GM23338 (cell line): Measurements from ENCODE around the gene SOD2. TPM values are rescaled to one million over a fixed set of nuclear protein-coding genes. Genes with fewer than 3 reads are reported as not detected.
A peak's percentile ranks its signal among the peaks of the same experiment; 100 is the strongest.

Experiments
- ATAC-seq: fragments of 200-7000 bp; cut with Tn5 transposase; 3 replicates; pipeline ENCODE4 v1.9.1; 2020
- DNase-seq: peaks from one replicate; pipeline ENCODE4 v3.0.0-alpha.2; 2015; ENCODE audit warnings: low spot score
- H2AFZ ChIP-seq: fragments of 200-600 bp; sonication (generic); 2 replicates; pipeline ENCODE4 v1.8.0; 2016; ENCODE audit warnings: antibody characterized with exemption, mild to moderate bottlenecking, moderate library complexity
- H3F3A ChIP-seq: fragments of 200-600 bp; sonication (generic); replicated peaks from 2 replicates; pipeline ENCODE4 v1.8.0; 2017; ENCODE audit warnings: antibody characterized with exemption, mixed run types, low read depth
- H3K27ac ChIP-seq: fragments of 200-600 bp; sonication (generic); 2 replicates; pipeline ENCODE4 v1.6.1; 2016; ENCODE audit warnings: low read depth
- H3K27me3 ChIP-seq: fragments of 200-600 bp; sonication (generic); 2 replicates; pipeline ENCODE4 v1.8.0; 2016; ENCODE audit warnings: mild to moderate bottlenecking, mixed run types, moderate library complexity; ENCODE audit not compliant: insufficient read depth
- H3K36me3 ChIP-seq: fragments of 200-600 bp; sonication (generic); 2 replicates; pipeline ENCODE4 v1.8.0; 2016; ENCODE audit warnings: mild to moderate bottlenecking; ENCODE audit not compliant: insufficient read depth
- H3K4me1 ChIP-seq: fragments of 200-600 bp; sonication (generic); 2 replicates; pipeline ENCODE4 v1.8.0; 2016; ENCODE audit warnings: mild to moderate bottlenecking, moderate library complexity; ENCODE audit not compliant: insufficient read depth
- H3K4me2 ChIP-seq: fragments of 200-600 bp; sonication (generic); 2 replicates; pipeline ENCODE4 v1.7.1; 2017; ENCODE audit warnings: mixed run types
- H3K4me3 ChIP-seq: fragments of 200-600 bp; sonication (generic); 2 replicates; pipeline ENCODE4 v1.6.1; 2016; ENCODE audit warnings: mixed run types
- H3K79me2 ChIP-seq: fragments of 200-600 bp; sonication (generic); replicated peaks from 2 replicates; pipeline ENCODE4 v1.8.0; 2017; ENCODE audit warnings: mild to moderate bottlenecking; ENCODE audit not compliant: insufficient read depth
- H3K9me2 ChIP-seq: fragments of 200-600 bp; sonication (generic); 2 replicates; pipeline ENCODE4 v1.8.0; 2017; ENCODE audit not compliant: insufficient read depth
- H4K20me1 ChIP-seq: fragments of 200-600 bp; sonication (generic); replicated peaks from 2 replicates; pipeline ENCODE4 v1.8.0; 2017; ENCODE audit warnings: mild to moderate bottlenecking; ENCODE audit not compliant: insufficient read depth
- H3K27ac Mint-ChIP-seq: 2 replicates; pipeline ENCODE4 v1.8.0; 2020; ENCODE audit warnings: inconsistent platforms, mild to moderate bottlenecking, moderate library complexity, mixed read lengths
- H3K27me3 Mint-ChIP-seq: 3 replicates; pipeline ENCODE4 v1.8.0; 2022; ENCODE audit warnings: low read depth, mild to moderate bottlenecking, moderate library complexity, mixed read lengths, inconsistent platforms; ENCODE audit not compliant: insufficient read depth, poor library complexity
- H3K36me3 Mint-ChIP-seq: 3 replicates; pipeline ENCODE4 v1.8.0; 2021; ENCODE audit warnings: low read depth, mild to moderate bottlenecking, inconsistent platforms, moderate library complexity, mixed read lengths
- H3K4me1 Mint-ChIP-seq: 3 replicates; pipeline ENCODE4 v1.8.0; 2020; ENCODE audit warnings: mild to moderate bottlenecking, inconsistent platforms, mixed read lengths
- H3K4me3 Mint-ChIP-seq: 3 replicates; pipeline ENCODE4 v1.8.0; 2021; ENCODE audit warnings: moderate library complexity, mild to moderate bottlenecking, inconsistent platforms, mixed read lengths
- H3K9me3 Mint-ChIP-seq: 3 replicates; pipeline ENCODE4 v1.8.0; 2020; ENCODE audit warnings: moderate library complexity, mild to moderate bottlenecking, inconsistent platforms, mixed read lengths
- ETS1 ChIP-seq: IDR thresholded peaks from 2 replicates; pipeline ENCODE4 v1.6.1; 2016; ENCODE audit warnings: antibody characterized with exemption
- EZH2 ChIP-seq: fragments of 200-600 bp; sonication (generic); IDR thresholded peaks from one replicate; pipeline ENCODE4 v1.8.0; 2017; ENCODE audit warnings: antibody characterized with exemption, mild to moderate bottlenecking, low read depth; ENCODE audit not compliant: unreplicated experiment
- POLR2AphosphoS5 ChIP-seq: IDR thresholded peaks from 2 replicates; pipeline ENCODE4 v1.6.1; 2016; ENCODE audit warnings: antibody characterized with exemption, low read depth
- REST ChIP-seq: IDR thresholded peaks from one replicate; pipeline ENCODE4 v1.6.1; 2018; ENCODE audit warnings: antibody characterized with exemption; ENCODE audit not compliant: unreplicated experiment
- ZNF462 ChIP-seq: fragments of 250-450 bp; sonication (Bioruptor Pico); IDR thresholded peaks from 2 replicates; pipeline ENCODE4 v1.5.0; 2020; ENCODE audit warnings: mild to moderate bottlenecking, moderate library complexity
- long read RNA-seq: library from polyadenylated mRNA; unstranded; transcript quantifications from one replicate; pipeline ENCODE4 v2.0.0, GENCODE V29; 2020; ENCODE audit not compliant: unreplicated experiment
- polyA plus RNA-seq: library from polyadenylated mRNA; unstranded; fragments of >200 nt; fragmentation: Nextera tagmentation; extraction: Ambion mirVana; gene quantifications from 2 replicates; pipeline ENCODE4 v1.2.1, GENCODE V29; 2016
- total RNA-seq: library from RNA; depleted of rRNA; stranded (reverse); fragments of >200 nt; shearing (Covaris generic); gene quantifications from 2 replicates; pipeline ENCODE4 v1.2.3, GENCODE V29; 2014; rRNA removed

SOD2 gene
- total RNA-seq (73.0 and 97.0 TPM in 2 replicates), polyA plus RNA-seq (40.2 and 44.1 TPM in 2 replicates)
- long read RNA-seq, full-length matches to known transcripts: 23 of 25 reads
- long read RNA-seq, partial matches to known transcripts: 0 of 25 reads
- long read RNA-seq, other reads (novel, unspliced or antisense): 2 of 25 reads

- Mint-ChIP-seq H3K36me3 (peaks cover 19% of the 10 kb centered on the region), H3K9me3 (no peaks in the 10 kb centered on the region), H3K27ac (peak within 1 kb of the TSS; percentile 90), H3K4me1 (peaks cover 20% of the 10 kb centered on the region), H3K4me3 (peak within 1 kb of the TSS; percentile 94), H3K27me3 (peaks cover 11% of the 10 kb centered on the region)
- DNase-seq (peak; percentile 90), ATAC-seq (peak; percentile 80)
- H3K4me1 ChIP-seq: peaks cover 18% of the 10 kb centered on the region
- TF ChIP-seq REST (peak; percentile 13), ZNF462 (no peak), ETS1 (no peak), POLR2AphosphoS5 (peak; percentile 87), EZH2 (no peak)
- peak within 1 kb of the TSS; percentile 83 for H3K27ac ChIP-seq
- H2AFZ ChIP-seq: peak within 1 kb of the TSS; percentile 84
- H3K79me2 ChIP-seq: peaks cover 43% of the 10 kb centered on the region
- peaks cover 11% of the 10 kb centered on the region; the same call in 1 of the 2 replicates for H4K20me1 ChIP-seq
- 0 out of 2 replicates have a peak, but pooled peaks cover 4% of the 10 kb centered on the region for H3K36me3 ChIP-seq
- peak within 1 kb of the TSS; percentile 95 for H3K4me3 ChIP-seq
- peak within 1 kb of the TSS; percentile 96 for H3K4me2 ChIP-seq
- 0 out of 2 replicates have a peak, but pooled peaks cover 8% of the 10 kb centered on the region for H3F3A ChIP-seq
- no peaks in the 10 kb centered on the region for H3K27me3 ChIP-seq
- no peaks in the 10 kb centered on the region for H3K9me2 ChIP-seq
Observed at GRCh38 chr6:159693128-159693893, at the start of gene SOD2. TSS of gene SOD2 (minus strand) at chr6:159693241. CDS start at chr6:159693167, 74 bp downstream.
